HG02798 (cell line): ENCODE results near the gene SLC22A2.

Experiments used
- ATAC-seq: cut with Tn5 transposase; IDR thresholded peaks from one replicate; pipeline ENCODE4 v1.9.1; 2021; ENCODE audit warnings: mild to moderate bottlenecking; ENCODE audit not compliant: unreplicated experiment, poor library complexity

SLC22A2 gene

DNA sequence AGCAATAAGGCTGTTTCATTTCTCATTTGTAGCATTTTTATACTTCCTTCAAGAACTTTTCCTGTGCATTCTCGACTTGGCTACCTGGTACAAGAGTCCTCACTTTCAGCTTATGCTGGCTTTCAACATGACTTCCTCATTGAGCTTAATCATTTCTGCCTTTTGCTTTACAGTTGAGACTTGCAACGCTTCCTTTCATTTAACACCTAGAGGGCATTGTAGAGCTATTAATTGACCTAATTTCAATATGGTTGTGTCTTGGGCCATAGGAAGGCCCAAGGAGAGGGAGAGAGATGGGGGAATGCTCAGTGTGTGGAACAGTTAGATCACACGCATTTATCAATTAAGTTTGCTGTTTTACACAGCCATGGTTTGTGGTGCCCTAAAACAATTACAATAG is 37.2 kb downstream of the SLC22A2 start:
- ATAC-seq: no peak

DNA sequence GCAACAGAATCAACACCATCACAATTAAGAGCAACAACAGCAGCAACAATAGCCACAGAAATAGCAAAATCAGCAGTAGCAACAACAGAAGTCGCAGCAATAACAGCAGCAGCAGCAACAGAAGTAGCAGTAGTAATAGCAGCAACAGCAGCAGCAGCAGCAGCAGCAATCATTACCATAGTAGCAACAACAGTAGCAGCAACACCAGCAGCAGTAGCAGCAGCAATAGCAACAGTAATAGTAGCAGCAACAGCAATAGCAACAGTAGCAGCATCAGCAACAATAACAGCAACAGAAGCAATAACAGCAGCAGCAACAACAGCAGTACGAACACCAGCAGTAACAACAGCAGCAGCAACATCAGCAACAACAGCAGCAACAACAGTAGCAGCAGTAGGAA is 39.8 kb downstream of the SLC22A2 start:
- no peak for ATAC-seq

DNA sequence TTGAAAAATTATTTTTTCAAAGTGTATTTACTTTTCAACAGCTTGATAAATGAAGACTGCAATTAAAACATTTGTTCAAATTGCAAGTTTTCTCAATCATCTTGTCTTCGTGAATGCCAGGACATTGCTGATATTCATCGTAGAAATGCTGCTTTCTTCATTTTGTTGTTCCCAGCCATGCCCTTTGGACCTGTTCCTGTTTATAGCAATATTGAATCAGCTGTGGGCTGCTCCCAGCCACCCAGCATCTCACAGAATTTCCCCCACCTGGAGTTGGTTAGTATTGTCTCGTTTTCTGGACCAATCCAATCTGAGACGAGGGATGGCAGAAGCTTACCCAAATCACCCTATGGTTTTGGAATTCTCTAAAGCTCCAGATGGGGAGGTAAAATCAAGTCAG is 40.8 kb downstream of the SLC22A2 start:
- ATAC-seq: no peak

DNA sequence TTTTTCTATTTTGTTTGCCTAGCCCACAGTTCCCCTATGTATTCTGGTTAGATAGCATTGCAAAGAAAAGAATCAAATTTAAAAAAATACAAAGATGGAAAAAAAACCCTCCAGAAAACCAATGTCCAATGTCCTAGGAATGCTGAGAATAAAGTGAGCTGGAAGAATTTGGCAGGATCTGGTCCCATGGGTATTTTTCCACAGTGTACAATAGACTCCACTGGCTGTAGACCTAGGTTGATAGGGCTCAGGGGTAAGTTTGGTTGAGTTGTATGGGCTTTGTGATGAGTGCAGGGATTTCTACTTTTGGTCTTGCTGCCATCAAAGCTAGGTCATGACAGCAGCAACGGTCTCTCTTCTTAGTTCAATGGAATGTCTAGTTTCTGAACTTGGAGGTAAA is 41.5 kb downstream of the SLC22A2 start:
- ATAC-seq: no peak

DNA sequence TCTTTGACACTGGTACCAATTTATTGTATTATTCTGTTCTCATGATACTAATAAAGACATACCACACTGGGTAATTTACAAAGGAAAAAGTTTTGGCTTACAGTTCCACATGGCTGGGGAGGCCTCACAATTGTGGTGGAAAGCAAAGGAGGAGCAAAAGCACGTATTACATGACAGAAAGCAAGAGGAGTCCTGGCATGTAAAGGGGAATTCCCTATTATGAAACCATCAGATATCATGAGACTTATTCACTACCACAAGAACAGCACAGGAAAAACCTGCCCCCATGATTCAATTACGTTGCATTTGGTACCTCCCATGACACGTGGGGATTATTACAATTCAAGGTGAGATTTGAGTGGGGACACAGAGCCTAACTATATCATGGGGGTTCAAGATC is 43.4 kb downstream of the SLC22A2 start:
- no peak for ATAC-seq

DNA sequence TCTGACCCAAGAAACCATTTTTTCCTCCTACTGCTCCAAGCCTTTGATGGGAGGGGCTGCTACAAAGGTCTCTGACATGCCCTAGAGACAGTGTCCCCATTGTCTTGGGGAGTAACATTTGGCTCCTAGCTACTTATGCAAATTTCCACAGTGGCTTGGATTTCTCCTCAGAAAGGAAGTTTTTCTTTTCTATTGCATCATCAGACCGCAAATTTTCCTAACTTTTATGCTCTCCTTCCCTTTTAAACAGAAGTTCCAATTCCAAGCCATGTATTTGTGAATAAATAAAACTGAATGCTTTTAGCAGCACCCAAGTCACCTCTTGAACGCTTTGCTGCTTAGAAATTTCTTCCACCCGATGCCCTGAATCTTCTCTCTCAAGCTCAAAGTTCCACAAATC is 51.0 kb downstream of the SLC22A2 start:
- ATAC-seq: no peak

DNA sequence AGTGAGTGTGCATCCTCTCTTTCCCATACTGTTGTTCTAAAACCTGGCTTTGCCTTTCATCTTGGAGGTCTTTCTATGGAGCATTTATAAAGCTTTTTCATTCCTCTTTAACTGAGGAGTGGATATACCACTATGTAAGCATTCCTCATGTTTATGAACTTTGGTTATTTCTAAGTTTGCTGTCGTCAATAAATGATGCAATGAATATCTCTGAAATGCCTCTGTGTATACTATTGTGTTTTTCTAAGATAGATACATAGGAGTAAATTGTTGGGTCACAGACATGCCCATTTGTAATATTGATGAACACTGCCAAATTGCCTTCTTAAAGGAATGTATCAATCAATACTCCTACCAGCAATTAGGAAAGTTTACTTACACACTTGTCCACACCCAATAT is 53.9 kb downstream of the SLC22A2 start:
- ATAC-seq: no peak

DNA sequence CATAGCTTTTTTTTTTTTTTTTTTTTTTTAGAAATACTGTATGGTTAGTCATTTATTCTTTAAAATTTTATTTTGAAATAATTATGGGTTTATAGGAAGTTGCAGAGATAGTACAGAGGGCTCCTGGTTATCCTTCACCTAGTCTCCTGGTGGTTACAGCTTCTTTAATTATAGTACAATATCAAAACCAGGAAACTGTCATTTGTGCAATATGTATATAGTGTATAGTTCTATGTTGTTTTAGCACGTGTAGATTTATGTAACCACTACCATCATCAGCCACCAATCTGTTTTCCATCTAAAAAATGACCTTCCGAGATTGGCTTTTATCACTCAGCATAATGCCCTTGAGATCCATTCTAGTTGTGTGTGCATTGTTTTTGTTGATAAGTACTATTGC is 54.7 kb downstream of the SLC22A2 start:
- no peak for ATAC-seq

DNA sequence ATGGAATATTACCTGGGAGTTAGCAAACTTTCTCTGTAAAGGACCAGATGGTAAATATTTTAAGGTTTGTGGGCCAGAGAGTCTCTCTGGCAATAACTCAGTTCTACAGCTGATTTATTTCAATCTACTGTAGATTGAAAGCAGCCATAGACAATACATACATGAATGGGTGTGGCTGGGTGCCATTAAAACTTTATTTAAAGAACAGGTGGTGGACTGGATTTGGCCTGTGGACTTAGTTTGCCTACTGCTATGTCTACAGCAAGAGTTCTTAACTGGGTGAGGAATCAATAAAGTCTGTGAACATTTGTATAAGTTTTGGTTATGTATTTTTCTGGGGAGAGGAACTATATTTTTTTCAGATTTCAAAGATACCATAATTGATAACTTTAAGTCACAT is 55.1 kb downstream of the SLC22A2 start:
- ATAC-seq: no peak

DNA sequence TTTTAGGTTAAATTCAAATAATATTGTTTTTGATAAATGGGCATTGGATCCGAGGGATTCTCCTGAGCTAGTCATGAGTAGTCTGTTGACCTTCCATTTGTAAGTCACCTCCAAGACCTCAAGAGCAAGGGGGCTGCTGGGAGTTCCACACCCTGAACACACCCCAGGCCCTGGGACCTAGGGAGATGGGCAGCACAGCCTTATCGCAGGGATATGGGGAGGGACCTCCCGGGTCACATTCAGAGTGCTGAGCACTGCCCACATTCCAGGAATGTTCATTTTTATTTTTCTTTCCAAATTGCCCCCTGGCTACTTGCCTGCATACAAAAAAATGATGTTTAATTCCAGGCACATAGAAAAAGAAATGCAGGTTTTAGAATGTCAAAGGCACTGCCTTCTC is 55.5 kb downstream of the SLC22A2 start:
- no peak for ATAC-seq

DNA sequence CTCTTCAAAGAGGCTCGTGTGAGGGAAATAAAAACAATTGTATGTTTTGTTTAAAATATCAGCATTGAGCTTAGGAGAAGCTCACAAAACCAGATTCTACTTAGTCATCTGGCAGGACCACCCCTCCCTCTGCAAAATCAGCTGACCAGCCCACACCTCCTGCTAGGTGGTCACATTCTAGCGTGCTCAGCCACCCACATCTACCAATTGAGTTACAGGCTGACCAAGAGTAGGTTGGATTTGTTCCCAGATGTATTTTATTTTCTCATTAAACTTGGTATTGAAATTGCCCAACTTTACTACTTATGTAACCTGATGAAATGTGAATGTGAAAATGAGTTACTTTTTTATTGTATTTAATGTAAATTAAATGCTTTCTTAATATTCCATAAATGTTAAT is 56.2 kb downstream of the SLC22A2 start:
- no peak for ATAC-seq

DNA sequence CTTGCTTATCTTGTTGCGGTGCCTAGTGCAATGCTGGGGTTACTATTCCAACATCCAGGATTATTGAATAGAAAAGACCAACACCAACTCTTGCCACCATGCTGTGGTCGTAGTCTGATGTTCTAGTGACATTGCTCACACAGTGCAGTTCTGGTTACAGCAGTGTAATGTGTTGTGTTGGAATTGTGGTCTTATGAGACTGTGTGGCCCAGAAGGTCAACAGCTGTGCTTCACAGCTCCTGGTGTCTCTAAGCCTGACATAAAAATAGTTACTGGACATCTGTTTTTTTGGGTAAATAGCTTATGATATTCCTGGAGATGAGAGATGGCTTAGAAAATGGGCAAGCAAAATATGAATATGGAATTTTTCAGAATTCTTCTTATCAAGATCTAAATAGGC is 57.6 kb downstream of the SLC22A2 start:
- ATAC-seq: no peak

DNA sequence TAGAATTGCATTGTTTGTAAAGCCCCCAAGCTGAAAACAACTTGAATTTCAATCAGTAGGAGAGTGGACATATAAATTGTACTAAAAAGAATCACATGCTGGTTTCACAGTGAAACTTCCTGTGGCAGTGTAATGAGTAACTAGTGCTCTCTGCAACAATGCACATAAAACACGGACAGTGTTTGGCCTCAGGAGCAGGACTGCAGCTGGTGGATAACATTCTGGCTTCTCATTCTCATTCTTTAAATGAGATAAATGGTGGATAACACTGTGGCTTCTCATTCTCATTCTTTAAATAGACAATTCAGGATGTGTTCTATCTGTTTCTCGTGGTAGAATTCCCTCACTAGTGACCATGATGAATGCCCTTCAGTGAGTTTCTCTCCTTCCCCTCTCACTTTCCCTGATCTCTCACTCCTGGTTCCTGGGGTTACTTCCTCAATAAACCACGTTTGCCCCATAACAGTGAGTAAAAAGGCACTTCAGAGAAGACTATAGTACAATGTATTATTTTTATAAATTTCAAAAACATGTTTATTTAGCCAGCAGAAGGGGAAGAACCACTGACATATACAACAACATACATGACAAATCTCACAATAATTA is 59.9 kb downstream of the SLC22A2 start:
- ATAC-seq: peak; percentile 80

DNA sequence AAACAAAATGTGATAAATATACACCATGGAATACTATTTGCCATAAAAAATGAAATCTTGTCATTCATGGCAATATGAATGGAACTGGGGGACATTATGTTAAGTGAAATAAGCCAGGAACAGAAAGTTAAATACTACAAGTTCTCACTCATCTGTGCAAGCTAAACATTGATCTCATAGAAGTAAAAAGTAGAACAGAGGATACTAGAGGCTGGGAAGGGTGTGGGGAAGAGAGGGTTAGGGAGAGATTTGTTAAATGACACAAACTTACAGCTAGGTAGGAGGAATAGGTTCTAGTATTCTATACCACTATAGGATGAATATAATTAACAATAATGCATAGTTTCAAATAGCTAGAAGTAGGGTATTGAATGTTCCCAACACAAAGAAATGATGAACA is 61.0 kb downstream of the SLC22A2 start:
- ATAC-seq: no peak

DNA sequence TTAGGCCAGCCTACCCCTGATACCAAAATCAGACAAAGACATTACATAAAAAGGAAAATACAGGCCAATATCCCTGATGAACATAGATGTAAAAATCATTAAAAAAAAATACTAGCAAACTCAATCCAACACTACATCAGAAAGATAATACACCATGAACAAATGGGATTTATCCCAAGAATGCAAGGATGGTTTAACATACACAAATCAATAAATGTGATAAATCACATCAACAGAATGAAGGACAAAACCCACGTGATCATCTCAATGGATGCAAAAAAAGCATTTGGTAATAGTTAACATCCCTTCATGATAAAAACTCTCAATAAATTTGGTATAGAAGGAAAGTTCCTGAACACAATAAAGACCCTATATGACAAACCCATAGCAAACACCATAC is 63.8 kb downstream of the SLC22A2 start:
- no peak for ATAC-seq

DNA sequence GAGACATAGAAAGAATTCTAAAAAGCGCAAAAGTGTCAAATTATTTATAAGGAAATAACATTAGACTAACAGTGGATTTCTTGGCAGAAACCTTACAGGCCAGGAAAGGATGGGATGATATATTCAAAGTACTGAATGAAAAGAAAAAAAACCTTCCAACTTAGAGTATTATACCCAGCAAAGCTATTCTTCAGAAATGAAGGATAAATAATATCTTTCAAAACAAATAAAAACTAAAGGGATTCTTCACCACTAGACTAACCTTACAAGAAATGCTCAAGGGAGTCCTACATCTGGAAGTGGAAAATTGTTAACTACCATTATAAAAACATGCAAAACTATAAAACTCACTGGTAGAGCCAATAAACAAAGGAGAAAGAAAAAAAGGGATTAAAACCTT is 65.8 kb downstream of the SLC22A2 start:
- no peak for ATAC-seq

DNA sequence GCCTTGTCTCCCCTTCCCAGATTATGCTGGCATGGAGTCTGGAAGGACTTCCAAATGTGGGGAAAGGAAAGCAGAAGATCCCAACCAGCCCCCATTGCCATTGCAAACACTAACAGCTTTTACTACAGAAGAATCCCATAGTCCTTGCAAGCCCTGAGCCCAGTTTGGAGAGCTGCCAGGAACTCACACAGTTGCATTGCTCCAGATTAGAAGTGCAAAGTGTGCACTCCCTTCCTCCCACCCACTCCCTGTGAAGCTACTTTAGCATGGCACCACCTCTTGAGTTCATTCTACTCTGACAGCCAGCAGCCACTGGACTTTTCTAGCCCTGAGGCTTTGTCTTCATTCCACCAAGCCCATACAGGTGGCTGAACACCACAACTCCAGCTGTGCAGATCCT is 67.6 kb downstream of the SLC22A2 start:
- no peak for ATAC-seq

DNA sequence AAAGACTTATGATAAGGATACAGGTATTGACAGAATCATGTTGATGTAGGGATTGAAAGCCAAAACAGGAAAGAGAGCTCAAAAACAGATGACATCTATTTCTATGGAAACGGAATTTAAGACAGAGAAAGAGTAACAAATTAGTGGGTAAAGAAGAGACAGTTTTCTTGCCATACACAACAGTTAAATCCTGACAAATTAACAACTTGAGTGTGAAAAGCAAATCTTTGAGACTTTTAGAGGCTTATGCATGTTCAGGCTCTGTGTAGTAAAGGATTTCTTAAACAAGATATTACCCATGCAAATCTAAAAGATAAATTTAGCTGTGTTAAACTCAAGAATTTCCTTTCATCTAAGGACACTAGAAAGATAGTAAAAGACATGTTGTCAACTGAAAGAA is 68.5 kb downstream of the SLC22A2 start:
- no peak for ATAC-seq

DNA sequence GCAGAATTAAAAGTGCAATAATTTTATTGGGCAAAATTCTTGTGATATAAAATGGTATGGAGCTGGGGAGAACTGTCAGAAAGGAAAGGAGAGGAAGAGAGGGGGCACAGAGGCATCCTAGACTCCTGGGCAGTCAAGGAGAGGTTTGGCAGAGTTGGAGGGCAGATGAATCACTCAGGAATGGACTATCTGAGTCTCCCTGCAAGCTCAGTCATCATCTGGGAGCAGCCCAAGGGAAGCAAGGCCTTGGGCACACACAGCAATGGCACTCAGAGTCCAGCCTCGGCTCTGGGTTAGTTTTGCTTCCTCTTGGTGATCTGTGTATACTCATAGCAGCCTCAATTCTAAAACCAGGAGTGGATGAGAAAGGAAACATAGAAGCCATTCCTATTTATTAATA is 69.8 kb downstream of the SLC22A2 start:
- no peak for ATAC-seq

DNA sequence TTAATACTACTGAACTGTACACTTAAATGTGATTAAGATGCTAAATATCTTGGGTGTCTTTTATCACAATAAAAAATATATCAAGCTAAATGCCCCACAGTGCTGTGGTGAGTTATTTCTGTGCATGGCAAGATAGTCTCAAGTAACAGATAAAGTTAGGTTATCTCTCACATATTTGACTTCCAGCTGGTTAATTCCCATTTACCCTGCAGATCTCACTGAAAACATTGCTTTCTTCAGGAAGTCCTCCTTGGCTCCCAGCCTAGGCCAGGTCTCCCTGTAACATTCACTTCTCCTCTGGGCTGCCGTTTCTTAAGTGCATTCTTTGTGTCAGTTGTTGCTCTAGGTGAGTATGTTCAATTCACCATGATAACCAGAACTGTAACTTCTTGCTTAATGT is 77.9 kb downstream of the SLC22A2 start:
- ATAC-seq: no peak

DNA sequence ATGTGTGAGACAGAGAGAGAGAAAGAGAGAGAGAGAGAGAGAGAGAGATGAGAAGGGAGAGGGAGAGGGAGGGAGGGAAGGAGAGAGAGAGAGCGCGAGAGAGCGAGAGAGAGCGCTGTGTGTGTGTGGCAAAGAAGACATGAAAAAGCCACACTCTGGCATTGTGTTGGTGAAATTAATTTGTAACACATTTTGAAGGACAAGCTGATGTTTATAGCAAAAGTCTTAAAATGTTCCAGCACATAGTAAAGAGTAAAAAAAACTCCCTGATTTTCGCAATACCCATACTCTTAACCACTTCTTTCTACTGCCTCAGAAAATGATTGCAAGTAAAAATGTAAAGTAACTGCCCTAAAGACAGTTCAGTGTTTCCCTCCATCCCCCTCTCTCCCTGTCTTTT is 80.3 kb downstream of the SLC22A2 start:
- ATAC-seq: no peak

DNA sequence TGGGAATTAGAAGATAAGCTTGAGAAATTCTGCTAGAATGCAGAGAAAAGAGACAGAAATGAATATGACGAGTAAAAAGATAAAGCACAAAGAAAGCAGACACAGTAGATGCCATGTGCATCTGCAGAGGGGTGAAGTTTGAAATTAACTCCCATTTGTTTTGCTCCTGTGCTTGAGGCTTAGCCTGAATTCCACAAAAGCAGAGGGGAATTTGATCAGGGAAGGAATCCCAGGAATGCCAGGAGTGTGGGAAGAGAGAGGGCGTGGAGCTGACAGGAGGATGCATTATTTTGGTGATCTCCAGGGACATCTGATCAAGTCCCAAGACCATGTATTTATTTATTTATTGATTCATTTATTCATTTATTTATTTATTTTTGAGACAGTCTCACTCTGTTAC is 81.4 kb downstream of the SLC22A2 start:
- ATAC-seq: no peak

DNA sequence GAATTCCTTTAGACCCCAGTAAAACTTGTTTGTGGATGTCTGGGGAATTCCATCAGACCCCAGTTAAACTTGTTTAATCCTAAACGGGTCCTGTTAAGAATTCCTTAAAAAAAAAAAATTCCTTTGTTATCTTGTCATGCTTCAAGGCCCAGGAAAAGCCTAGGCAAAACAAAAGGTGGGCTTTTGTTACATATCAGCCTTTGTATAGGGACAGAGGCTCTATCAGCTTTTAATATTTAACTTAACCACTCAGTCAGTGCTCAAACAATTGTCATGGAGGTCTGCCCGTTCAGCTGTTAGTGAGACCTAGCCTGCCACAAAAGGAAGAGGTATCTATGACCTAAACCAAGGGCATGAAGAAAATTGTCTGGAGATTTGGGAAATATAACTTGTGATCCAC is 83.9 kb downstream of the SLC22A2 start:
- no peak for ATAC-seq
